Neural crest cell (in vitro differentiated cells): ENCODE data around the gene PAEP. TPM values are rescaled to one million over a fixed set of nuclear protein-coding genes. Genes with fewer than 3 reads are reported as not detected.
A peak's percentile ranks its signal among the peaks of the same experiment; 100 is the strongest.

Source experiments
- DNase-seq: peaks from one replicate; pipeline ENCODE4 v3.0.0; 2021; ENCODE audit warnings: low read depth, mixed read lengths, low spot score
- H3K27ac Mint-ChIP-seq: one replicate; pipeline ENCODE4 v1.8.0; 2021; ENCODE audit warnings: mild to moderate bottlenecking, mixed read lengths; ENCODE audit not compliant: unreplicated experiment
- H3K27me3 Mint-ChIP-seq: 2 replicates; pipeline ENCODE4 v1.8.0; 2021; ENCODE audit warnings: low read depth, mild to moderate bottlenecking, mixed read lengths
- H3K36me3 Mint-ChIP-seq: 2 replicates; pipeline ENCODE4 v1.8.0; 2021; ENCODE audit warnings: low read depth, mild to moderate bottlenecking, mixed read lengths
- H3K4me1 Mint-ChIP-seq: 2 replicates; pipeline ENCODE4 v1.8.0; 2021; ENCODE audit warnings: mixed read lengths
- H3K4me3 Mint-ChIP-seq: one replicate; pipeline ENCODE4 v1.8.0; 2021; ENCODE audit warnings: mild to moderate bottlenecking, mixed read lengths
- H3K9me3 Mint-ChIP-seq: 2 replicates; pipeline ENCODE4 v1.8.0; 2021; ENCODE audit warnings: mixed read lengths
- CTCF ChIP-seq: fragments of 200-600 bp; sonication (generic); conservative IDR thresholded peaks from 2 replicates; pipeline ENCODE4 v1.5.0; 2021; ENCODE audit warnings: antibody characterized with exemption, mild to moderate bottlenecking
- total RNA-seq: library from RNA; stranded (reverse); gene quantifications from 2 replicates; pipeline ENCODE4 v1.2.1, GENCODE V29; 2021

PAEP gene
- total RNA-seq, 1 donor from 2014 or later, result not detected

DNA sequence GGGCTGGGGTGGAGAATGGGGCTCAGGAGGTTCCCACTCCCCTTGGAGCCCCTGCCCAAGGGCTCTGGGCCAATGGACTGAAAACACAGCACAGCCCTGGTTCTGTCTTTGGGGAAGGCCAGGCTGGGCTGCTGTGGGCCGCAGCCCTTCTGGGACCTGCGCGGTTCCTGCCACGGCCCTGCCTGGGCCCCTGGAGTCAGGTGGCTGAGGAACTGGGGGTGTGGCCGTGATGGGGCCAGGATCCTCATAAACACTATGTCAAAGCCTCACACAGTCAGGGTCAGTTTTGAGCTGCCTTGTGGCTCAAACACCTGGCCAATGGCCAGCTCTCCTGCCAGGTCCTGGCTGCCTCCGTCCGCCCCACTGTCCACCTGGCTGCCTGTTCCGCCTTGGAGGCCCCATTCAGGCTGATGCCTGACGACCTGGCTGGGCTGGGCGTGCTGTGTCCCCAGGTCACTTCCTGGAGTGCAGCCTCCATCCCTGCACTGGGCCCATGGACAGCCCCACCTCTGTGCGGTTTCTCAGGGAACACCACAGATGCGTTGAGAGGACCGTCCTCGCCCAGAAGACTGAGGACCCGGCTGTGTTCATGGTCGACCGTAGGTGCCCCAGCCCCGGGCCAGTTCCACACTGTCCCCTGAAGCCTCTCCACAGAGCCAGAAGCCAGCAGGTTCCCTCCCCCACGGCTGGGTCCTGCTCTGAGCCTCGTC lies 27.5 kb downstream of the PAEP start:
- H3K27me3 Mint-ChIP-seq, result no peaks in the 10 kb centered on the region
- no peak overlapping the region for H3K4me3 Mint-ChIP-seq
- no peak overlapping the region for H3K27ac Mint-ChIP-seq
- TF ChIP-seq CTCF, result no peak
- no peaks in the 10 kb centered on the region for H3K36me3 Mint-ChIP-seq
- peaks cover 2% of the 10 kb centered on the region for H3K9me3 Mint-ChIP-seq
- no peak for DNase-seq
- no peaks in the 10 kb centered on the region for H3K4me1 Mint-ChIP-seq

DNA sequence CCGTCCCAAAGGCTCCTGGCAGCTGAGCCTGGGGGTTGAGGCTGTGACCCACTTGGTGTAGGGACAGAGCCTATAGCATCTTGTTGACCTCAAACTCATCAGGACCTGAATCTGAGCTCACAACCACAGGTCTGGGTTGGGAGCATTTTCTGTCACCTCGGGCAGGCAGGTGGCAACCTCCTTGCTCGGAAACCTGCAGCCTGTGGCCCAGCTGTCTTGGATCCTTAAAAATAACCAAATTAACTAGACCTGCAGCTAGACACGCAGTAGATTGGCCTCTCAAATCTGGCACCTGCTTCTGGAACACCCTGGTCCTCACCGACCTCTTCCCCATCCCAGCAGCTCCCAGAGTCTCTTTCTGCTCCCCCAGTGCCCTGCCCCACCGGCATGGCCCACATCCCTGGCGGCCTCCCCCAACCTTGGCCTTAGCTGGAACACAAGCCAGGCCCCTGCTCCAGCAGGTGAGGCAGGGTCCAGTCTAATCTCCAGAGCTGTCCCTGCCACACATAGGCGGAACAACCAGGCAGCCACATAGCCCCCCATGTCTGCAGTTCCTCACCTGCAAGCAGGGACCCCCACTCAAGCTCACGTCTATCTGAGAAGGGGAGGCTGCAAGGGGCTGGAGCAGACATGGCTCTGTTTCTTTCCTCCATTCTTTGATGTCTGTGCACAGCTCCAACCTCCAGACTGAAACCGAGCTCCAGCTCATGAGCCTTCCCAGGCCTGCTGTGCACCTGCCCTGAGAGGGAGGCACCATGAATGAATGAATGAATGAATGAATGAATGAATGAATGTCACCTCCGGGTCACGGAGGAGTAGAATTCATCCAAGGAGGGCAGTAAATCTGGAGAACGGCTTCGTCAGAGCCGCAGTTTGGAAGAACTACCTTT lies 28.3 kb downstream of the PAEP start:
- peak overlapping the region; percentile 35 for H3K27ac Mint-ChIP-seq
- no peaks in the 10 kb centered on the region for H3K36me3 Mint-ChIP-seq
- DNase-seq, result no peak
- peaks cover 3% of the 10 kb centered on the region for H3K9me3 Mint-ChIP-seq
- no peak for TF ChIP-seq CTCF
- H3K4me3 Mint-ChIP-seq, result no peak overlapping the region
- no peaks in the 10 kb centered on the region for H3K4me1 Mint-ChIP-seq
- H3K27me3 Mint-ChIP-seq, result peaks cover under 1% of the 10 kb centered on the region

DNA sequence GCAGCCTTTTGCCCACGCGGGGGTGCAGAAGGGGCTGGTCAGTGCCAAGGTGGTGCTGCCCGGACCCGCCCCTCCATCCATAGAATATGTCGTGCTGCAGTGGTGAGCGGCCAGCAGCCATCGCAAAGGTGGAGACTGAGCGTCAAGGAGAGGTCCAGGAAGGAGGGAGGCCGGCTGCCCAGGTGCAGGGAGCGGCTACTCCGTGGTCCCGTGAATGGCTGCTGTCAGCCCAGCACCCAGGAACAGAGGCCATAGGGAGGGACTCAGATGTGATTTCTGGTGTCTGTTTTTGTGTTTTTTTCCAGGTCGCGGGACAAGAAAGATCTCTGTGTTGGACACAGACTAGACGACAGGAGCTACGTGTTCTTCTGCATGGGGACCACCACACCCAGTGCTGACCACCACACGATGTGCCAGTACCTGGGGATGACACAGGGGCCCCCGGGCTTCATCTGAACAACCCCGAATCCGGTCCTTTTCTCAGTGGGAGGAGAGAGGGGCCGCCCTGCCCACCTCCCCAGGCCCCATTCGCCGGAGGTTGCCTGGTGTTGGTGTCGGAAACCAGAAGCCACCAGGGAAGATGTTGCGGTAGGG lies 29.0 kb downstream of the PAEP start:
- Mint-ChIP-seq H3K27me3 (peaks cover 3% of the 10 kb centered on the region), H3K27ac (no peak overlapping the region), H3K4me3 (no peak overlapping the region), H3K36me3 (no peaks in the 10 kb centered on the region), H3K4me1 (no peaks in the 10 kb centered on the region), H3K9me3 (peaks cover 8% of the 10 kb centered on the region)
- DNase-seq, result no peak
- TF ChIP-seq CTCF, result no peak

DNA sequence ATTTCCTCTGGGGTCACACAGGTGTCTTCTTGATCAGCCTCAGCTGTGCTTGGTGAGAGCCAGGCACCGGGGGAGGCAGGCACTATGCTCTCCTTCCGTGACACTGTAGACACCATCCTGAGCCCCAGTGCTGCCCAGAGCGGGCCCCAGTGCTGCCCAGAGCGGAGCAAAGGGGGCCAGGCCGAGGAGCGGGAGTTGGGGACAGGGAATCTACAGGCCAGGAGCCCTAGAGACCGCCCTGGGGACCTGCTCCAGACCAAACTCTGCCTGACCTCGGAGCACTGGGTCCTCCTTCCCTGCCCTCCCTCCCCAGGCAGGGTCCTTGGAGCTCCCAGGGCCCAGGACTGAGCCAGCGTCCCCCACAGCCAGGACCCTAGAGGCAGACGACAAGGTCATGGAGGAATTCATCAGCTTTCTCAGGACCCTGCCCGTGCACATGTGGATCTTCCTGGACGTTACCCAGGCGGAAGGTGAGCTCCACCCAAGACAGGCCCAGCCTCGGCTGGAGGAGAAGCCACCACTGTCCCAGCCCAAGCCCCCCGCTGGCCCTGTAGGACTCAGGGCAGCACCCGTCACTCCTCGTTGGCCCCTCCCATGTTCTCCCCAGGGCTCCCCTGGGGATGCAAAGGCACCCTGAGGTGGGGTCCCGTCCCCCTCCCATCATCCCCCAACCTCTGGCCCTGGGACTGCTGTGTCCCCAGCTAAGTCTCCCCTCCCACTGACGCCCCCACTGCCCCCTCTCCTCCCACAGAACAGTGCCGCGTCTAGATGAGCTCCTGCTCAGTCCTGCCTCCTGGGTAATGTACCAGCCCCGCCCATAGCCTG lies 30.2 kb downstream of the PAEP start:
- no peaks in the 10 kb centered on the region for H3K36me3 Mint-ChIP-seq
- TF ChIP-seq CTCF, result no peak
- H3K9me3 Mint-ChIP-seq, result peaks cover 8% of the 10 kb centered on the region
- H3K4me3 Mint-ChIP-seq, result no peak overlapping the region
- DNase-seq, result no peak
- peaks cover 7% of the 10 kb centered on the region for H3K27me3 Mint-ChIP-seq
- no peak overlapping the region for H3K27ac Mint-ChIP-seq
- no peaks in the 10 kb centered on the region for H3K4me1 Mint-ChIP-seq

DNA sequence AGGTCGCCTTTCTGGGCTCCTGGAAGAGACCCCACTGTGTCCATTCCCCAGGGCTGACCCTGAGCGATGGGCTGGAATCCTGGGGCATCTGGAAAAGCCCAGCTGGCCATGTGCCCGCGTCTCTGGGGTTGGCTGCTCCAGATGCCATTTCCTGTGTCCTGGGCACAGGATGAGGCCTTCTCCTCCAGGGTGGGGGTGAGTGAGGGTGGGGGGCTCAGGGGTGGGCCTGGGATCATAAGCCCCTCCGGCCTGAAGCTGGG lies 30.7 kb downstream of the PAEP start:
- Mint-ChIP-seq H3K4me3 (no peak overlapping the region), H3K27ac (no peak overlapping the region), H3K9me3 (peaks cover 8% of the 10 kb centered on the region), H3K4me1 (no peaks in the 10 kb centered on the region), H3K36me3 (no peaks in the 10 kb centered on the region), H3K27me3 (peaks cover 7% of the 10 kb centered on the region)
- no peak for DNase-seq
- no peak for TF ChIP-seq CTCF
